GM23338 (cell line): ENCODE measurements around the gene BRCA1. TPM values are rescaled to one million over a fixed set of nuclear protein-coding genes. Genes with fewer than 3 reads are reported as not detected.
A peak's percentile ranks its signal among the peaks of the same experiment; 100 is the strongest.

ENCODE experiments used
- ATAC-seq: fragments of 200-7000 bp; cut with Tn5 transposase; 3 replicates; pipeline ENCODE4 v1.9.1; 2020
- DNase-seq: peaks from one replicate; pipeline ENCODE4 v3.0.0-alpha.2; 2015; ENCODE audit warnings: low spot score
- H2AFZ ChIP-seq: fragments of 200-600 bp; sonication (generic); 2 replicates; pipeline ENCODE4 v1.8.0; 2016; ENCODE audit warnings: antibody characterized with exemption, mild to moderate bottlenecking, moderate library complexity
- H3F3A ChIP-seq: fragments of 200-600 bp; sonication (generic); replicated peaks from 2 replicates; pipeline ENCODE4 v1.8.0; 2017; ENCODE audit warnings: antibody characterized with exemption, mixed run types, low read depth
- H3K27ac ChIP-seq: fragments of 200-600 bp; sonication (generic); 2 replicates; pipeline ENCODE4 v1.6.1; 2016; ENCODE audit warnings: low read depth
- H3K27me3 ChIP-seq: fragments of 200-600 bp; sonication (generic); 2 replicates; pipeline ENCODE4 v1.8.0; 2016; ENCODE audit warnings: mild to moderate bottlenecking, mixed run types, moderate library complexity; ENCODE audit not compliant: insufficient read depth
- H3K36me3 ChIP-seq: fragments of 200-600 bp; sonication (generic); 2 replicates; pipeline ENCODE4 v1.8.0; 2016; ENCODE audit warnings: mild to moderate bottlenecking; ENCODE audit not compliant: insufficient read depth
- H3K4me1 ChIP-seq: fragments of 200-600 bp; sonication (generic); 2 replicates; pipeline ENCODE4 v1.8.0; 2016; ENCODE audit warnings: mild to moderate bottlenecking, moderate library complexity; ENCODE audit not compliant: insufficient read depth
- H3K4me2 ChIP-seq: fragments of 200-600 bp; sonication (generic); 2 replicates; pipeline ENCODE4 v1.7.1; 2017; ENCODE audit warnings: mixed run types
- H3K4me3 ChIP-seq: fragments of 200-600 bp; sonication (generic); 2 replicates; pipeline ENCODE4 v1.6.1; 2016; ENCODE audit warnings: mixed run types
- H3K79me2 ChIP-seq: fragments of 200-600 bp; sonication (generic); replicated peaks from 2 replicates; pipeline ENCODE4 v1.8.0; 2017; ENCODE audit warnings: mild to moderate bottlenecking; ENCODE audit not compliant: insufficient read depth
- H3K9me2 ChIP-seq: fragments of 200-600 bp; sonication (generic); 2 replicates; pipeline ENCODE4 v1.8.0; 2017; ENCODE audit not compliant: insufficient read depth
- H4K20me1 ChIP-seq: fragments of 200-600 bp; sonication (generic); replicated peaks from 2 replicates; pipeline ENCODE4 v1.8.0; 2017; ENCODE audit warnings: mild to moderate bottlenecking; ENCODE audit not compliant: insufficient read depth
- H3K27ac Mint-ChIP-seq: 2 replicates; pipeline ENCODE4 v1.8.0; 2020; ENCODE audit warnings: inconsistent platforms, mild to moderate bottlenecking, moderate library complexity, mixed read lengths
- H3K27me3 Mint-ChIP-seq: 3 replicates; pipeline ENCODE4 v1.8.0; 2022; ENCODE audit warnings: low read depth, mild to moderate bottlenecking, moderate library complexity, mixed read lengths, inconsistent platforms; ENCODE audit not compliant: insufficient read depth, poor library complexity
- H3K36me3 Mint-ChIP-seq: 3 replicates; pipeline ENCODE4 v1.8.0; 2021; ENCODE audit warnings: low read depth, mild to moderate bottlenecking, inconsistent platforms, moderate library complexity, mixed read lengths
- H3K4me1 Mint-ChIP-seq: 3 replicates; pipeline ENCODE4 v1.8.0; 2020; ENCODE audit warnings: mild to moderate bottlenecking, inconsistent platforms, mixed read lengths
- H3K4me3 Mint-ChIP-seq: 3 replicates; pipeline ENCODE4 v1.8.0; 2021; ENCODE audit warnings: moderate library complexity, mild to moderate bottlenecking, inconsistent platforms, mixed read lengths
- H3K9me3 Mint-ChIP-seq: 3 replicates; pipeline ENCODE4 v1.8.0; 2020; ENCODE audit warnings: moderate library complexity, mild to moderate bottlenecking, inconsistent platforms, mixed read lengths
- CREB1 ChIP-seq: fragments of 250-450 bp; sonication (Bioruptor Pico); IDR thresholded peaks from 2 replicates; pipeline ENCODE4 v1.5.0; 2020; ENCODE audit warnings: low read depth, mild to moderate bottlenecking, moderate library complexity
- CTCF ChIP-seq, 2 experiments: fragments of 200-600 bp in 1 of 2; sonication (generic) in 1 of 2; conservative IDR thresholded peaks; 2 replicates each; pipeline versions ENCODE4 v1.5.1 to v1.6.1; 2016 to 2017; ENCODE audit warnings: antibody characterized with exemption in 2 of 2, low read depth in 2 of 2, mild to moderate bottlenecking in 2 of 2, moderate library complexity in 1 of 2
- EZH2 ChIP-seq: fragments of 200-600 bp; sonication (generic); IDR thresholded peaks from one replicate; pipeline ENCODE4 v1.8.0; 2017; ENCODE audit warnings: antibody characterized with exemption, mild to moderate bottlenecking, low read depth; ENCODE audit not compliant: unreplicated experiment
- EZH2phosphoT487 ChIP-seq: fragments of 200-600 bp; sonication (generic); IDR thresholded peaks from one replicate; pipeline ENCODE4 v1.8.1; 2018; ENCODE audit warnings: antibody characterized with exemption; ENCODE audit not compliant: unreplicated experiment
- JUNB ChIP-seq: IDR thresholded peaks from one replicate; pipeline ENCODE4 v1.6.1; 2016; ENCODE audit warnings: antibody characterized with exemption; ENCODE audit not compliant: unreplicated experiment
- NANOG ChIP-seq: IDR thresholded peaks from 2 replicates; pipeline ENCODE4 v1.6.1; 2016; ENCODE audit warnings: antibody characterized with exemption, borderline replicate concordance
- POLR2AphosphoS5 ChIP-seq: IDR thresholded peaks from 2 replicates; pipeline ENCODE4 v1.6.1; 2016; ENCODE audit warnings: antibody characterized with exemption, low read depth
- REST ChIP-seq: IDR thresholded peaks from one replicate; pipeline ENCODE4 v1.6.1; 2018; ENCODE audit warnings: antibody characterized with exemption; ENCODE audit not compliant: unreplicated experiment
- STAT1 ChIP-seq: IDR thresholded peaks from one replicate; pipeline ENCODE4 v1.6.1; 2016; ENCODE audit warnings: antibody characterized with exemption; ENCODE audit not compliant: unreplicated experiment
- ZNF114 ChIP-seq: fragments of 250-450 bp; sonication (Bioruptor Pico); IDR thresholded peaks from 2 replicates; pipeline ENCODE4 v1.5.0; 2020; ENCODE audit warnings: mild to moderate bottlenecking, moderate library complexity
- ZNF331 ChIP-seq: fragments of 250-450 bp; sonication (Bioruptor Pico); IDR thresholded peaks from 2 replicates; pipeline ENCODE4 v1.5.0; 2020; ENCODE audit warnings: low read depth, mild to moderate bottlenecking, moderate library complexity
- ZNF462 ChIP-seq: fragments of 250-450 bp; sonication (Bioruptor Pico); IDR thresholded peaks from 2 replicates; pipeline ENCODE4 v1.5.0; 2020; ENCODE audit warnings: mild to moderate bottlenecking, moderate library complexity
- polyA plus RNA-seq: library from polyadenylated mRNA; unstranded; fragments of >200 nt; fragmentation: Nextera tagmentation; extraction: Ambion mirVana; gene quantifications from 2 replicates; pipeline ENCODE4 v1.2.1, GENCODE V29; 2016
- total RNA-seq: library from RNA; depleted of rRNA; stranded (reverse); fragments of >200 nt; shearing (Covaris generic); gene quantifications from 2 replicates; pipeline ENCODE4 v1.2.3, GENCODE V29; 2014
- TF ChIP-seq, protein P1 (sequence below): IDR thresholded peaks from 2 replicates; pipeline ENCODE4 v1.6.1; 2016; ENCODE audit warnings: antibody characterized with exemption

The BRCA1 gene
- total and polyA plus RNA-seq, 2 experiments from 2014 or later: 43.2 to 45.9 TPM

DNA sequence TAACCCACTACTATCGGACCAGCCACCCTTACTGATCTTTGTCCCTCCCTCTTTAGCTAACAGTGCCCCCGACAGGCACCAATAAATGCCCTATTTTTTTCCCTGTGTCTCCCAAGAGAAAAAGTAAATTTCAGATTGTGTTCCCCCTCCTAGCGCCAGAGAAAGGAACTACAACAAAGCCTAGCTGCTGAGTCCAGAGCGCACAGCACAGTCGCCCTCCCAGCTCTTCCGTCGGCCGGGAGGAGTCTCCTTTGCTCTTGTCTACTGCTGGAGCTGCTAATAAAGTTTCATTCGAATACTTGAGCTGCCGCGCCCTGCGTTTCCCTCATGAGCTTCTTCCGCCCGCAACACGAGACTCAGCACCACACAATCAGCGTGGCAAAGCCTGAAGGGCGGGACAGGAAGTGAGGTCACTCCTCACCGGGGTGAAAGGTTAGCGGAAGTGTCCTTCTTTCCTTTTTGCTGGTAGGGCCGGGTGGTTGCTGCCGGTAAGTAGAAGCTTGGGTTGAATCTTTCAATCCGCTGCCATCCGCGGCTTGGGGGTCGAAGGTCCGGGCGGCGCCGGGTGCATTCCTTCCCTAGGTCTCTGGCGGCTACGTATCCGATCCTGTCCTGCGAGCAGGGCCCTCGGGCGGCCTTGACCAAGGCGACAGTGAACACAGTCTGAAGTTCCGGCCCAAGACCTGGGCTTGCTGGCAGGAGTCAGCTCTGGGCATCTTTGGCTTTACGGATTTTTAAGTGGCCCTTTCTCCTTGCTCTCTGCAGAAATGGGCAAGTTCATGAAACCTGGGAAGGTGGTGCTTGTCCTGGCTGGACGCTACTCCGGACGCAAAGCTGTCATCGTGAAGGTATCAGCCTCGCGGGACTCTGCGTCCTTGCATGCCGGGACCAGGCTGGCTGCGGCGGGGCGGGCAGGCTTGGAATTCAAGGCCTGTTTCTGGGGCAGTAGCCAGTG lies 126.9 kb downstream of the BRCA1 start, which contains the start of gene RPL27:
Gene RPL27 (plus strand): TSS at position 436 of the 955 bp plus-strand sequence. CDS start 332 bp downstream, at position 768.
- H3K9me3 Mint-ChIP-seq: no peaks in the 10 kb centered on the region
- Histone ChIP-seq H3K4me1 (peaks cover 13% of the 10 kb centered on the region), H2AFZ (peak within 1 kb of the TSS; percentile 74; the same call in 1 of the 2 replicates), H3K36me3 (peaks cover 43% of the 10 kb centered on the region), H3K27ac (peak within 1 kb of the TSS; percentile 88), H3K9me2 (no peaks in the 10 kb centered on the region), H4K20me1 (peaks cover 32% of the 10 kb centered on the region), H3K27me3 (no peaks in the 10 kb centered on the region), H3K4me2 (peak within 1 kb of the TSS; percentile 99), H3F3A (peaks cover 50% of the 10 kb centered on the region), H3K79me2 (peaks cover 21% of the 10 kb centered on the region), H3K4me3 (peak within 1 kb of the TSS; percentile 73)
- peak within 1 kb of the TSS; percentile 99 for H3K27ac Mint-ChIP-seq
- peaks cover 23% of the 10 kb centered on the region for H3K27me3 Mint-ChIP-seq
- peaks cover 58% of the 10 kb centered on the region for H3K36me3 Mint-ChIP-seq
- ATAC-seq: peak; percentile 94
- peak; percentile 100 for DNase-seq
- TF ChIP-seq REST (no peak), EZH2phosphoT487 (no peak), STAT1 (no peak), CTCF (conservative IDR thresholded peaks at IDR 0.05; ENCODE audit: low read depth in 2 of 2) (peak; percentile 75 to 78), ZNF114 (CRISPR knock-in tag) (no peak), ZNF462 (no peak), JUNB (no peak), NANOG (peak; percentile 26; the same call in 1 of the 2 replicates), EZH2 (no peak), POLR2AphosphoS5 (peak; percentile 78), CREB1 (CRISPR knock-in tag) (peak; percentile 95), ZNF331 (CRISPR knock-in tag) (no peak)
- TF ChIP-seq, protein P1, sequence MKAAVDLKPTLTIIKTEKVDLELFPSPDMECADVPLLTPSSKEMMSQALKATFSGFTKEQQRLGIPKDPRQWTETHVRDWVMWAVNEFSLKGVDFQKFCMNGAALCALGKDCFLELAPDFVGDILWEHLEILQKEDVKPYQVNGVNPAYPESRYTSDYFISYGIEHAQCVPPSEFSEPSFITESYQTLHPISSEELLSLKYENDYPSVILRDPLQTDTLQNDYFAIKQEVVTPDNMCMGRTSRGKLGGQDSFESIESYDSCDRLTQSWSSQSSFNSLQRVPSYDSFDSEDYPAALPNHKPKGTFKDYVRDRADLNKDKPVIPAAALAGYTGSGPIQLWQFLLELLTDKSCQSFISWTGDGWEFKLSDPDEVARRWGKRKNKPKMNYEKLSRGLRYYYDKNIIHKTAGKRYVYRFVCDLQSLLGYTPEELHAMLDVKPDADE: peak; percentile 94
- H3K4me3 Mint-ChIP-seq: peak within 1 kb of the TSS; percentile 98
- peaks cover 15% of the 10 kb centered on the region for H3K4me1 Mint-ChIP-seq
